ENCODE data around the gene SPATA31D4.

DNA sequence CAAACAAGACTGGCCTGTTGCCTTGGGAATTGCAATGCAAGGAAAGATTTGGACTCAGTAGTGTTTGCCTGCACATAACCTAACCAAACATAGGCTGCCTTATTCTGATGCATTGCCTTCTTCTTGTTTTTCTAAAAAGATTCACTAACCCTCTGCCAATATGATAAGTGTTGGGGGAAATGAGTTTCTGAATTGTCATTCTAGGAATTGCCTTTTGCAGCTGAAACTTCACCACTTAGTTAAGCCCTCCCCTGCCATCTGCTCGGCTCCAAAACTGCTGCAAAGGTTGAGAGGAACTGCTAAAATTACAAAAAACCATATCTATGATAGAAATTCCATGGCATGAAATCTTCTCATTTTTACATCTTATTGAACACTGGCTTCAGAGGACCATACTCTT, 41.6 kb upstream of the SPATA31D4 start:
- TF ChIP-seq, protein P1, sequence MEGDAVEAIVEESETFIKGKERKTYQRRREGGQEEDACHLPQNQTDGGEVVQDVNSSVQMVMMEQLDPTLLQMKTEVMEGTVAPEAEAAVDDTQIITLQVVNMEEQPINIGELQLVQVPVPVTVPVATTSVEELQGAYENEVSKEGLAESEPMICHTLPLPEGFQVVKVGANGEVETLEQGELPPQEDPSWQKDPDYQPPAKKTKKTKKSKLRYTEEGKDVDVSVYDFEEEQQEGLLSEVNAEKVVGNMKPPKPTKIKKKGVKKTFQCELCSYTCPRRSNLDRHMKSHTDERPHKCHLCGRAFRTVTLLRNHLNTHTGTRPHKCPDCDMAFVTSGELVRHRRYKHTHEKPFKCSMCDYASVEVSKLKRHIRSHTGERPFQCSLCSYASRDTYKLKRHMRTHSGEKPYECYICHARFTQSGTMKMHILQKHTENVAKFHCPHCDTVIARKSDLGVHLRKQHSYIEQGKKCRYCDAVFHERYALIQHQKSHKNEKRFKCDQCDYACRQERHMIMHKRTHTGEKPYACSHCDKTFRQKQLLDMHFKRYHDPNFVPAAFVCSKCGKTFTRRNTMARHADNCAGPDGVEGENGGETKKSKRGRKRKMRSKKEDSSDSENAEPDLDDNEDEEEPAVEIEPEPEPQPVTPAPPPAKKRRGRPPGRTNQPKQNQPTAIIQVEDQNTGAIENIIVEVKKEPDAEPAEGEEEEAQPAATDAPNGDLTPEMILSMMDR (IDR thresholded peaks at IDR 0.05; ENCODE audit: insufficient read depth, low read length, poor library complexity, severe bottlenecking), result no peak
- TF ChIP-seq EZH2phosphoT487 (conservative IDR thresholded peaks at IDR 0.05; ENCODE audit: low read length), result no peak

All from SU-DHL-6 (cell line).